AG09319 (cell line): ENCODE results near the gene ZNF668.

ENCODE experiments used
- DNase-seq: peaks from one replicate; pipeline ENCODE4 v3.0.0-alpha.2; 2010; ENCODE audit warnings: low read depth; ENCODE audit errors: extremely low read depth
- TF ChIP-seq, protein P1 (sequence below): IDR thresholded peaks from 2 replicates; pipeline ENCODE4 v1.5.1; 2011; ENCODE audit warnings: low read depth, mild to moderate bottlenecking, inconsistent platforms, low read length, moderate library complexity

ZNF668 gene

DNA sequence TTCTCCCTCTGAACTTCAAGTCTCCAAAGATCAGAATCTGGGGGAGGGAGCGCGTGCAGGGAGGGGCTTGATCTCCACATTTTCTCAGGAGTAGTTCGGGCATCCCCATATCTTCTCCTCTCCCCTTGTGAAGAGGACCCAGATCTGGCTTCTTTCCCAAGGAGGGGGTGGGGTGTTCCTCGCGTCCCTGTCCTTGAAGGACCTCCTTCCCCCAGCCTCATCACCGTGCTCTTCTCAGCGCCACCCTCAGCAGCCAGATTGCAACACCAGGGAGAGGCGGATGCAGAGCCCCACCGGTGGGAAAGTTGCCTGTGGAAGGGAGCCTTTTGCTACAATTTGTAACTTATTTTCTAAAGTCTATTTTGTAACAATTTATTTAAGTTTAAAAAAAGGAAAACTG, 9.0 kb upstream of the ZNF668 start:
- TF ChIP-seq, protein P1, sequence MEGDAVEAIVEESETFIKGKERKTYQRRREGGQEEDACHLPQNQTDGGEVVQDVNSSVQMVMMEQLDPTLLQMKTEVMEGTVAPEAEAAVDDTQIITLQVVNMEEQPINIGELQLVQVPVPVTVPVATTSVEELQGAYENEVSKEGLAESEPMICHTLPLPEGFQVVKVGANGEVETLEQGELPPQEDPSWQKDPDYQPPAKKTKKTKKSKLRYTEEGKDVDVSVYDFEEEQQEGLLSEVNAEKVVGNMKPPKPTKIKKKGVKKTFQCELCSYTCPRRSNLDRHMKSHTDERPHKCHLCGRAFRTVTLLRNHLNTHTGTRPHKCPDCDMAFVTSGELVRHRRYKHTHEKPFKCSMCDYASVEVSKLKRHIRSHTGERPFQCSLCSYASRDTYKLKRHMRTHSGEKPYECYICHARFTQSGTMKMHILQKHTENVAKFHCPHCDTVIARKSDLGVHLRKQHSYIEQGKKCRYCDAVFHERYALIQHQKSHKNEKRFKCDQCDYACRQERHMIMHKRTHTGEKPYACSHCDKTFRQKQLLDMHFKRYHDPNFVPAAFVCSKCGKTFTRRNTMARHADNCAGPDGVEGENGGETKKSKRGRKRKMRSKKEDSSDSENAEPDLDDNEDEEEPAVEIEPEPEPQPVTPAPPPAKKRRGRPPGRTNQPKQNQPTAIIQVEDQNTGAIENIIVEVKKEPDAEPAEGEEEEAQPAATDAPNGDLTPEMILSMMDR, result no peak
- no peak for DNase-seq

GRCh38 chr16:31082368-31083045, 8.5 kb upstream of the ZNF668 start:
- TF ChIP-seq, protein P1, result no peak
- DNase-seq, result no peak

- DNase-seq, result no peak
- TF ChIP-seq, protein P1, result no peak
Measured at GRCh38 chr16:31081428-31082351, 7.7 kb upstream of the ZNF668 start.

- TF ChIP-seq, protein P1, result no peak
- DNase-seq, result no peak
Measured at GRCh38 chr16:31080756-31081419, 6.8 kb upstream of the ZNF668 start.

GRCh38 chr16:31080035-31080629, 6.1 kb upstream of the ZNF668 start:
- no peak for DNase-seq
- TF ChIP-seq, protein P1, result no peak

DNA sequence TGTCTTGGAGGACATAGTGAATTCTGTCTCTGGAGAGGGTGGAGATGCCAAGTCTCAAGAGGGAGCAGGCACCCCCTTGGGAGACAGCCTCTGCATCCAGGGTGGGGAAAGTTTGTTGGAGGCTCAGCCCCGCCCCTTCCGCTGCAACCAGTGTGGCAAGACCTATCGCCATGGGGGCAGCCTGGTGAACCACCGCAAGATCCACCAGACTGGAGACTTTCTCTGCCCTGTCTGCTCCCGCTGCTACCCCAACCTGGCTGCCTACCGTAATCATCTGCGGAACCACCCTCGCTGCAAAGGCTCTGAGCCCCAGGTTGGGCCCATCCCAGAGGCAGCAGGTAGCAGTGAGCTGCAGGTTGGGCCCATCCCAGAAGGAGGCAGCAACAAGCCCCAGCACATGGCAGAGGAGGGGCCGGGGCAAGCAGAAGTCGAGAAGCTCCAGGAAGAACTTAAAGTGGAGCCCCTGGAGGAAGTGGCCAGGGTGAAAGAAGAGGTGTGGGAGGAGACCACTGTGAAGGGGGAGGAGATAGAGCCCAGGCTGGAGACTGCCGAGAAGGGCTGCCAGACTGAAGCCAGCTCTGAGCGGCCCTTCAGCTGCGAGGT, 5.4 kb upstream of the ZNF668 start:
- no peak for DNase-seq
- TF ChIP-seq, protein P1, result no peak
